Skeletal muscle tissue (tissue), 4 donors: ENCODE measurements around the gene LGALSL. TPM values are rescaled to one million over a fixed set of nuclear protein-coding genes. Genes with fewer than 3 reads are reported as not detected.

ENCODE experiments used
- H3K27ac ChIP-seq: one replicate; pipeline ENCODE4 v1.7.0; 2013; ENCODE audit warnings: mild to moderate bottlenecking, low read depth, low read length, inconsistent platforms
- H3K27me3 ChIP-seq, 3 donors: one replicate each; pipeline ENCODE4 v1.7.0; 2013; ENCODE audit warnings: low read length in 3 of 3; ENCODE audit not compliant: control insufficient read depth in 3 of 3, insufficient read depth in 3 of 3
- H3K36me3 ChIP-seq, 3 donors: one replicate each; pipeline ENCODE4 v1.7.0; 2013; ENCODE audit warnings: low read length in 3 of 3; ENCODE audit not compliant: control insufficient read depth in 3 of 3, insufficient read depth in 3 of 3
- H3K4me1 ChIP-seq, 3 donors: one replicate each; pipeline ENCODE4 v1.7.0; 2013; ENCODE audit warnings: low read length in 3 of 3, mild to moderate bottlenecking in 3 of 3; ENCODE audit not compliant: control insufficient read depth in 3 of 3, insufficient read depth in 3 of 3
- H3K4me3 ChIP-seq, 3 donors: one replicate each; pipeline ENCODE4 v1.7.0; 2013; ENCODE audit warnings: low read length in 3 of 3
- H3K9ac ChIP-seq, 3 donors: one replicate each; pipeline ENCODE4 v1.7.0; 2013; ENCODE audit warnings: low read length in 3 of 3, mild to moderate bottlenecking in 3 of 3, moderate library complexity in 2 of 3, low read depth in 1 of 3
- H3K9me3 ChIP-seq, 3 donors: one replicate each; pipeline ENCODE4 v1.7.0; 2013; ENCODE audit warnings: low read length in 3 of 3; ENCODE audit not compliant: control insufficient read depth in 3 of 3
- total RNA-seq: library from RNA; depleted of rRNA; stranded (reverse); fragments of >200 nt; gene quantifications from one replicate; pipeline ENCODE4 v1.2.3, GENCODE V29; 2014
- donor health status: Osteomylitis.

The LGALSL gene
- total RNA-seq, 1 donor from 2014 or later = 11.5 TPM

DNA sequence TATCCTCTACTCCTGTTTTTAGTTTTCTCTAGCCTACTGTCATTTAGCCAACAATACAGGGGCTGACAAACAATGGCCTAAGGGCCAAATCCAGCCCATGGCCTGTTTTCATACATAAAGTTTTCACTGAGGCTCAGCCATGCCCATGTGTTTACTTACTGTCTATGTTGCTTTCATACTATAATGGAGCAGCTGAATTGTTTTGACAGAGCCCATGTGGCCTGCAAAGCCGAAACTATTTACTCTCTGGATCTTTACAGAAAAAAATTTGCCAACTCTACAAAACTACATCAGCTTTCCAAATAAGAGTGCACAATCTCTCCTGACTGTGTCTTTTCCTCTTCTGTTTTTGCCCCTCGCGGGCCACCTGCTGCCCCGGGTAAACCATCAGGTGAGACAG lies 24.0 kb downstream of the LGALSL start:
- no peaks in the 10 kb centered on the region for H3K4me1 ChIP-seq
- H3K9me3 ChIP-seq = no peaks in the 10 kb centered on the region
- H3K27me3 ChIP-seq = no peaks in the 10 kb centered on the region
- no peaks in the 10 kb centered on the region for H3K36me3 ChIP-seq
- no peak overlapping the region for H3K4me3 ChIP-seq
- H3K27ac ChIP-seq = no peak overlapping the region
- no peak overlapping the region for H3K9ac ChIP-seq

DNA sequence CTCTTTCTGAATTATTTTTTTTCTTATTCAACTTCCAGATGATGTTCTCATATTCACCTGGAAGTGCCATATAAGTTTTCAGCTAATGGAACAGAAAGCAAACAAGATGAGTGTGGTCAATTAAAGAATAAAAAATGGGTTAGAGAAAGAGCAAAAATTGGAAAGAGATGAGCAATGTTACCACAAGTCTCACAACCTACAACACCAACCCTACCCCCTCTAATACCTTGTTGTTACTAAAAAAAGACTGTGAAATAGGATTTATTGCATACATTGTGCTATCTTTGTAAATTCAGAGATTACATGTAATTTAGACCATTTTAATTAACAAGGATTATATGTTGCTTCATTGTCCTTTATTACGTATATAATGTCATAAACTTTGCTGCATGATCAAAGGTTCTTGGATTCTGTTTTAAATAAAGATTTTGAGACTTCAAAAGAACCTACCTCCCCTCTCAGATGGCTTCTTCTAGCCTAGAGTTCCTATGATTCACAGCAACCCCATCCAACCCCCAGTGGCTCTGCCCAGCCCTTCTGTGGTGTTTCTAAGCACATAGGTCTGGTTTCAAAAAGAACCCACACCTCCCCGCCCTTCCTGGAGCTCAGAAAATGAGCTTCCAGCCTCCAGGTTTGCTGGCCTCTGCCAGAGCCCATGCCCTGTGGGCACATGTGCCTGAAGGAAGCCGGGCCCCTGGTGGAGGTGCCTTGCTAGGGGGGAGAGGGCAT lies 24.7 kb downstream of the LGALSL start:
- Histone ChIP-seq H3K36me3 (no peaks in the 10 kb centered on the region), H3K9me3 (no peaks in the 10 kb centered on the region), H3K27me3 (no peaks in the 10 kb centered on the region), H3K4me3 (no peak overlapping the region), H3K4me1 (no peaks in the 10 kb centered on the region), H3K9ac (no peak overlapping the region), H3K27ac (no peak overlapping the region)

DNA sequence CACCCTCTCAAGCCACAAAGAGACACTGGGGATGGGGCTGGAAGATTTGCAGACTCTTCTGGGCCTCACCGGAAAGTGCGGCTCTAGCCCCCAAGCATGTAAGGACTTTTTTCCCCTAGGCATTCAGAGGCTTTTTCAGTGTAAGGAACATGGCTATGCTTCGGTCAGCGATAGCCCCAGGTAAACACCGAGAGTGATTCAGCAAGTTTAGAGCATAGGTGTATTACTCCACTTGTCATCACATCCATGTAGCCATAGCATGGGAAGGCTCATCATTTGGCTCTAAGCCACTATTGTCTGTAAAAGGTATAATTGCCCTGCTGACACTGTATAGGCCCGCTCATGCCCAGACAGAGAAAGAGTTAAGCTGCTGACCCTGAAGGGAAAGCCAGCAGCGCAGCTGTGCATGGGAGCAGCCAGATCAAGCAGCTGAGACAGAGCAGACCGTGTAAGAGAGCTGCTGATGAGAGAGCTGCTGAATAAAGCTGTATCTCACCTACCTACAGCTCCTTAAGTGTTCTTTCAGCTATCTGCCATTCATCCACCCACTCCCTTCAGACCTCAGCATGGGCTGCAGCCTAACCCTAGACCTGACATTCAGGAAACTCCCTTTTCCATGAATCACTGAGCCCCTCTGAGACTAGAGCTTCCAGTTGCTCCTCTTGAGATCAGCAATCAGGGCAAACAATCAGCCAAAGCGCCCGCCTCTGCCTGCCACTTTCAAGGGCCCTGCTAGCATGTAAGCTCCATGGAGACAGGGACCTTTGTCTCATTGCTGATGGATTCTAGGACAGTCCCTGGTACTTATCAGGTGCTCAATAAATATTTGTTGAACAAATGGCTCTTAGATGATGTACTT lies 25.5 kb downstream of the LGALSL start:
- H3K9me3 ChIP-seq = no peaks in the 10 kb centered on the region
- no peak overlapping the region for H3K9ac ChIP-seq
- H3K27ac ChIP-seq = no peak overlapping the region
- H3K36me3 ChIP-seq = no peaks in the 10 kb centered on the region
- H3K4me1 ChIP-seq = no peaks in the 10 kb centered on the region
- H3K4me3 ChIP-seq = no peak overlapping the region
- no peaks in the 10 kb centered on the region for H3K27me3 ChIP-seq

DNA sequence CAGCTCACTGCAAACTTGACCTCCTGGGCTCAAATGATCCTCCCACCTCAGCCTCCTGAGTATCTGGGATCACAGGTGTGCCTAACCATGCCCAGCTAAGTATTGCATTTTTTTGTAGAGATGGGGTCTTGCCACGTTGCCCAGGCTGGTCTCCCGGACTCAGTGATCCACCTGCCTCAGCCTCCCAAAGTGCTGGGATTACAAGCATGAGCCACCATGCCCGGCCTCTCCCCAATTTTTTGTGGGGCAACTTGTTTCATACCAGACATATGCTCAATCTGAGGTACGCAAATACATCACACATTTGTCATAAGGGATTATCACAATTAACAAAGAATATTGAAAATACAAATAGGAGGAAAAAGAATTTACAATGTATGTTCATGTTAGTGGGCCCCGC lies 27.7 kb downstream of the LGALSL start:
- no peaks in the 10 kb centered on the region for H3K36me3 ChIP-seq
- no peak overlapping the region for H3K4me3 ChIP-seq
- H3K9ac ChIP-seq = no peak overlapping the region
- no peak overlapping the region for H3K27ac ChIP-seq
- H3K27me3 ChIP-seq = no peaks in the 10 kb centered on the region
- peaks cover 0 to 3% (median 0%) of the 10 kb centered on the region in 3 donors for H3K4me1 ChIP-seq
- H3K9me3 ChIP-seq = no peaks in the 10 kb centered on the region

DNA sequence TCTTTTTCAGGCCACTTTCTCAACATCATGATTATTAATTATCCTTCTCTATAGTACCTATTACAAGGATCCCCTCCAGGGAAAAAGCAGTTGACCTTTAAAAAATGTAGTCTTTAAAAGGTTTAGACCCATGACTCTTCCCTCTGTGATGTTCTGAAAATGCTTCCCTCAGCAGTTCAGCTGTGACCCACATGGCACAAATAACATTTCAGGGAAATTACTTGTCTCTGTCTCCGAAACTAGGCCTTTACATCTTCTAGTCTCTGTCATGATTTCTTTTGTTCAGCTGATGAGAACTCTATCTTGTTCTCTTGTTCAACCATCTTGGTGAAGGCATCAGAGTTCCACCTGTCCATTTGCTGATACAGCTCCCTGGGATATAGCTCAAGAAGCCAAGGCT lies 28.3 kb downstream of the LGALSL start:
- Histone ChIP-seq H3K4me1 (peaks cover 0 to 3% (median 0%) of the 10 kb centered on the region in 3 donors), H3K9me3 (no peaks in the 10 kb centered on the region), H3K27ac (no peak overlapping the region), H3K4me3 (no peak overlapping the region), H3K9ac (no peak overlapping the region), H3K27me3 (no peaks in the 10 kb centered on the region), H3K36me3 (no peaks in the 10 kb centered on the region)

DNA sequence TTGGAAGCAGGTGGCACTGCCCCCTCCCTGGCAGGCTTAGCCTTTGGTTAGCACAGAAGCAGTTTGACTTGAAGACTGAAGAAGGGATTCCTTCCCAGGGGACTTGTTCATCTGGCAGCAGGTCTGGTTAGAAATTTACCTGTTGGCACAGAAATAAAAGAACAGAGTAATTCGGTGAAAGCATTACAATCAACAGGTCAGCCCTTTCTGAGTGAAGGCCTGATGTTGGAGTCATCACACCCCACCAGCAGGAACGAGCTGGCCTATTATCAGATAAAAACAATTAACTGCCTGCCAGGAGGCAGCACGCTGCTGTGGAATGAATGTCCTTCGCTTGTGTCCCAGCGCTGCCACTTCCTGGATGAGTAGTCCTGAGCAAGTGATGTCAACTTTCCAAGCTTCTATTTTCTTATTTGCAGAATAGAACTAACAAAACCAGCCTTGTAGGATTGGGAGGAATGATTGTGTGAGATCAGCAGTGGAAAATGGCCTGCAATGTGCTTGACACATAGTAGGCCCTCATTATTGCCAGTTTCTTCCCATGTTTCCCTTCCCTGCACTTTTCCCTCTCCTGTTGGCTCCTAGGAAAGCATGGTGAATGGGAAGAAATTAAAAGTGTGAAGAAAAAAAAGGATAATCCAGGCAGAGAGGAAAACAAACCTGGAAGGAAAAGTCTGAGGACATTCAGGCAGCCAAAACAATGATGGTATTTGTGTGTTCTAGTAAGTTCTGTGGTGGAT lies 29.0 kb downstream of the LGALSL start:
- Histone ChIP-seq H3K9me3 (no peaks in the 10 kb centered on the region), H3K27me3 (no peaks in the 10 kb centered on the region), H3K27ac (no peak overlapping the region), H3K36me3 (no peaks in the 10 kb centered on the region), H3K9ac (no peak overlapping the region), H3K4me3 (no peak overlapping the region), H3K4me1 (peaks cover 0 to 3% (median 3%) of the 10 kb centered on the region in 3 donors)

DNA sequence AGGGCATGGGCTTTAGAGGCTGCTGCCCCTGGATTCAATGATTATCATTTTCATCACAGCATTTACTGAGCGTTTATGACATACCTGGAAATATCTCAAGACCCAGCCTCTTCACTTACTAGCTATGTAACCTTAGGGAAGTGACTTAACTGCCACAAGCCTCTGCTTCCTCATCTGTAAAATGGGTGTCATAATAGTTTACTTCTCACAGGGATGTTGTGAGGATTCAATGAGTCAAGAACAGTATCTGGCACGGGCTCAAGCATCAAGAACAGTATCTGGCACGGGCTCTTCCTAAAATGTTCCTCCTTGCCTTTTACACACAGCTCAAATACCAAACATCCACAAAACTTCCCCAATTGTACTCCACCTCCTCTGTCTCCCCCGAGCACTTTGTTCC lies 31.4 kb downstream of the LGALSL start:
- peaks cover 4 to 10% (median 7%) of the 10 kb centered on the region in 3 donors for H3K4me1 ChIP-seq
- no peak overlapping the region for H3K4me3 ChIP-seq
- H3K27me3 ChIP-seq = no peaks in the 10 kb centered on the region
- no peaks in the 10 kb centered on the region for H3K9me3 ChIP-seq
- H3K36me3 ChIP-seq = no peaks in the 10 kb centered on the region
- H3K9ac ChIP-seq = no peak overlapping the region
- no peak overlapping the region for H3K27ac ChIP-seq

DNA sequence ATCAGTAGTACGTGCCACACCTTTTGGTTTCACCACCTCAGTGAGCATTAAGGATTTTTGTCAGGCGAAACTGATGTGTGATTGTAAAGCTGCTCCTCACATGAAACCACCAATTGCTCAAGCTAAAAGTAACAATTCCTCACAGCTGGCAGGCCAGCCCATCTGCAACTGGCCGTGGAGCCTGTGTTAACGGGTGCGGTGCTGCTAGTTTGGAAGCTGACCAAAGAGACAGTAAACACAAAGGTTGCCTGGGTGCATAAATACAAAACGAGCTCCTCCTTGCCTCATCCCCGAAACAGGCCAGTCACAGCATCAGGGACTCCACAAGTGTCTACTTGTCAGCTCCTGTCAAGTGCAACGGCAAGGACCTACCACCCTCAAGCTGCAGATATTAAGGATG lies 32.0 kb downstream of the LGALSL start:
- Histone ChIP-seq H3K9ac (no peak overlapping the region), H3K4me3 (no peak overlapping the region), H3K27ac (no peak overlapping the region), H3K27me3 (no peaks in the 10 kb centered on the region), H3K9me3 (no peaks in the 10 kb centered on the region), H3K36me3 (no peaks in the 10 kb centered on the region), H3K4me1 (peaks cover 4 to 10% (median 7%) of the 10 kb centered on the region in 3 donors)

DNA sequence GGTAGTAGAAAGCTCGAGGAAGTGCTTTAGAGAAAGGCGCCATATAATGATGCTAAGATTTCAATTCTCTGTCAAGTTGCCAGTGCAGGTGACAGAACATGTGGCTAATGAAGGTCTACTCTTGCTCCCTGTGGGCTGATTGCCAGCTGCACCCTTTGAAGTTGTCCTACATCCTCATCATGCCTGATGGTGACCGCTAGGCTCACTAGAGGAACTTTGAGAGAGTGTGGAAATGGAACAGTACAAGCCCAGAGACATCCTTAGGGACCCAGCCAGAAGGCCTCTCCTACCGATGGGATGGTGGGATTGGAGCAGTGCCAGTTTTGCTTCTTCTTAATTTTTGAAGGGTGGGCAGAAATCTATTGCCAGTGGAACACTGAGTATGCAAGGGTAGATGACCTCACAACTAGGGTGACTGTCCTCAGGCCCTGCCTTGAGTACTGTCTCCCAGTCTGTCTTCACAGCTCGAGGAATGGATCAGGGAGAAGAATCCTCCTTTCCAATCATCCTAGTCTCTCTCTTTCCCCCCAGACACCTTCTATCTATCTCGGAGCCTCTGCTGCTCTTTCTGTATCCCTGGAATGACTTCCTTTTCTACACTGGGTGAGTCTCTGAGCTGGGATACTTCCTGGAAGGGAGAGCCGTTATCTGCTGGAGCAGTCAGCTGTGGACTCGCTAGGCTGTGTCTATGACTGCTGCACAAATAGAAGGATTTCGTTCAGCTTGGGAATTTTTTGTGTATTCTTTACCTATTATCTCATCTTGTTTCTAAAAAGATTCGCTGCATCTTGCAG lies 33.5 kb downstream of the LGALSL start:
- Histone ChIP-seq H3K27ac (no peak overlapping the region), H3K4me1 (peaks cover 4 to 10% (median 7%) of the 10 kb centered on the region in 3 donors), H3K36me3 (no peaks in the 10 kb centered on the region), H3K9ac (no peak overlapping the region), H3K4me3 (no peak overlapping the region), H3K9me3 (no peaks in the 10 kb centered on the region), H3K27me3 (no peaks in the 10 kb centered on the region)
